ENCODE results near the gene ILDR2. TPM values are rescaled to one million over a fixed set of nuclear protein-coding genes. Genes with fewer than 3 reads are reported as not detected.

The ILDR2 gene
- total RNA-seq, 1 experiment from 2014 or later, result not detected

DNA sequence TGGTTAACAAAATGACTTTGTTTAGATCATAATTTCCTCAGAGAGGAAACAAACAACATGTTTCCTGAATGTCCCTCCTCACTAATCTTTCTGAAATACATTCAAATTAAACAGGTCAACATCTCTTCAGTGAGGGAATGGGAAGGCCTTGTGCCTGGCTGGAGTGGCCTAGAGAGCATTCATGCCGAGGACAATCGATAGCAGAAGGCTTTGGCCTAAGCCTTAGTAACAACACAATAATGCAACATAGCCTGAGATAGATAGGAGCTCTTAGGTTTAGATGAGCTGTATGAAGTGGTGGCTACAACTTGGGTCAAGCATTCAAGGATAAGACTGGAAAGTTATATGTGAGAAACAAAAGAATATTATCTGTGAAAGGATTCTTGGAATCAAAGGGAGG, 37.4 kb downstream of the ILDR2 start:
- Histone ChIP-seq H3K4me2 (no peak overlapping the region), H3K4me3 (no peak overlapping the region), H3K79me2 (ENCODE audit: low read depth) (no peaks in the 10 kb centered on the region), H3K27ac (no peak overlapping the region), H3K9me3 (ENCODE audit: insufficient read depth, low read depth) (no peaks in the 10 kb centered on the region), H3K9me2 (ENCODE audit: insufficient read depth) (no peaks in the 10 kb centered on the region; the same call in 1 of the 2 replicates), H2AFZ (no peak overlapping the region), H3F3A (ENCODE audit: insufficient read depth, low read depth) (no peaks in the 10 kb centered on the region), H4K20me1 (ENCODE audit: insufficient read depth) (no peaks in the 10 kb centered on the region), H3K4me1 (replicated peaks; ENCODE audit: insufficient read depth) (no peaks in the 10 kb centered on the region), H3K27me3 (ENCODE audit: insufficient read depth, low read depth) (peaks cover 13% of the 10 kb centered on the region; the same call in 1 of the 2 replicates), H3K36me3 (ENCODE audit: low read depth) (no peaks in the 10 kb centered on the region)
- DNase-seq, result no peak
- TF ChIP-seq EZH2 (IDR thresholded peaks at IDR 0.05; ENCODE audit: low read depth), result no peak
- TF ChIP-seq, protein P1, sequence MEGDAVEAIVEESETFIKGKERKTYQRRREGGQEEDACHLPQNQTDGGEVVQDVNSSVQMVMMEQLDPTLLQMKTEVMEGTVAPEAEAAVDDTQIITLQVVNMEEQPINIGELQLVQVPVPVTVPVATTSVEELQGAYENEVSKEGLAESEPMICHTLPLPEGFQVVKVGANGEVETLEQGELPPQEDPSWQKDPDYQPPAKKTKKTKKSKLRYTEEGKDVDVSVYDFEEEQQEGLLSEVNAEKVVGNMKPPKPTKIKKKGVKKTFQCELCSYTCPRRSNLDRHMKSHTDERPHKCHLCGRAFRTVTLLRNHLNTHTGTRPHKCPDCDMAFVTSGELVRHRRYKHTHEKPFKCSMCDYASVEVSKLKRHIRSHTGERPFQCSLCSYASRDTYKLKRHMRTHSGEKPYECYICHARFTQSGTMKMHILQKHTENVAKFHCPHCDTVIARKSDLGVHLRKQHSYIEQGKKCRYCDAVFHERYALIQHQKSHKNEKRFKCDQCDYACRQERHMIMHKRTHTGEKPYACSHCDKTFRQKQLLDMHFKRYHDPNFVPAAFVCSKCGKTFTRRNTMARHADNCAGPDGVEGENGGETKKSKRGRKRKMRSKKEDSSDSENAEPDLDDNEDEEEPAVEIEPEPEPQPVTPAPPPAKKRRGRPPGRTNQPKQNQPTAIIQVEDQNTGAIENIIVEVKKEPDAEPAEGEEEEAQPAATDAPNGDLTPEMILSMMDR (conservative IDR thresholded peaks at IDR 0.05), result no peak
- intact Hi-C loops (cut with micrococcal nuclease; ENCODE audit: unreplicated experiment), result no loop called here
- ChIA-PET POLR2A (ENCODE audit: unreplicated experiment) (no interaction called here), CTCF (no interaction called here)
- BruUV-seq (replicated peaks), result no TSS peak

DNA sequence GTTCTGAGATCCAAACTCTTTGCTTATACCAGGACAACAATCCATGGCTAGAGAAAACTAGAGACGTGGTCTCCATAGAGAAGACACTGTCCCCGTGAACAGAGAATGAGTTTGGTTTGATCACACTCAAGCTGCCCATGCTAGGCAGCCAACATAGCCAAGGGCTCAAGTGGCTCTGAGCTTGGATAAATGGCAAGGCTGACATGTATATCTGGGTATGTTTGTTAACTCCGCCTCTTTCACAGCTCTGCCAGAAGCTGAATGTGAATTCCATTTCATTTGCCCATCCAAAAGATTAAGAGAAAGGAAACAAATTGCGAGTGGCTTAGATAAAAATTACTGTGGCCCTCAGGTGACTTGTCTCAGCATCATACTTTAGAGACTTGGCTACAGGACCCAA, 38.0 kb downstream of the ILDR2 start:
- no peaks in the 10 kb centered on the region for H3F3A ChIP-seq (ENCODE audit: insufficient read depth, low read depth)
- TF ChIP-seq, protein P1 (conservative IDR thresholded peaks at IDR 0.05), result no peak
- no peak for TF ChIP-seq EZH2 (IDR thresholded peaks at IDR 0.05; ENCODE audit: low read depth)
- DNase-seq, result no peak
- H3K4me1 ChIP-seq (replicated peaks; ENCODE audit: insufficient read depth), result no peaks in the 10 kb centered on the region
- no peaks in the 10 kb centered on the region for H3K79me2 ChIP-seq (ENCODE audit: low read depth)
- H3K36me3 ChIP-seq (ENCODE audit: low read depth), result no peaks in the 10 kb centered on the region
- no peaks in the 10 kb centered on the region for H3K9me3 ChIP-seq (ENCODE audit: insufficient read depth, low read depth)
- no TSS peak for BruUV-seq (replicated peaks)
- peaks cover 14% of the 10 kb centered on the region for H3K27me3 ChIP-seq (ENCODE audit: insufficient read depth, low read depth)
- CTCF ChIA-PET, result no interaction called here
- POLR2A ChIA-PET (ENCODE audit: unreplicated experiment), result no interaction called here
- H2AFZ ChIP-seq, result no peak overlapping the region
- no peak overlapping the region for H3K4me2 ChIP-seq
- no peaks in the 10 kb centered on the region for H4K20me1 ChIP-seq (ENCODE audit: insufficient read depth)
- intact Hi-C loops (cut with micrococcal nuclease; ENCODE audit: unreplicated experiment), result no loop called here
- no peak overlapping the region for H3K4me3 ChIP-seq
- H3K27ac ChIP-seq, result no peak overlapping the region
- H3K9me2 ChIP-seq (ENCODE audit: insufficient read depth), result no peaks in the 10 kb centered on the region; the same call in 1 of the 2 replicates

DNA sequence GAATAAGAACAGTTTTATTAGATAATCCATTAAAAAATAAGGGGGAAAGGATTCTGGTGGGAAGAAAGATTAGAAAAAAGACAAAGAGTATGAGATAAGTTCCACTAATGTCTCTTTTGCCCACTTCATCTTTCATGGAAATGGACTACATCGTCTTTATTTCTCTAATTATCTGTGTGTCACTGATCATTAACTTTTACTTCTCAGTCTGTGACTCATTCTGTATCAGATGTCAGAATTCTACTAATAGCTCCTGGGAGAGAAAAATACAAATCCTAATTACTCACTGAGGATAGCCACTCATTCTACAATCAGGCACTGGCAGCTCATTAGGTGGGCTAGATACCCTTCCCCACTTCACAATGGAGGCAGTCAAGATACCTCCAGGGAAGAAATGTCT, 41.7 kb downstream of the ILDR2 start:
- no peak overlapping the region for H3K4me3 ChIP-seq
- H3K36me3 ChIP-seq (ENCODE audit: low read depth), result no peaks in the 10 kb centered on the region
- H3K27ac ChIP-seq, result no peak overlapping the region
- H2AFZ ChIP-seq, result no peak overlapping the region
- H3K27me3 ChIP-seq (ENCODE audit: insufficient read depth, low read depth), result peaks cover 22% of the 10 kb centered on the region
- no peak overlapping the region for H3K4me2 ChIP-seq
- intact Hi-C loops (cut with micrococcal nuclease; ENCODE audit: unreplicated experiment), result no loop called here
- H3F3A ChIP-seq (ENCODE audit: insufficient read depth, low read depth), result no peaks in the 10 kb centered on the region
- H3K4me1 ChIP-seq (replicated peaks; ENCODE audit: insufficient read depth), result no peaks in the 10 kb centered on the region
- CTCF ChIA-PET, result no interaction called here
- BruUV-seq (replicated peaks), result no TSS peak
- no peaks in the 10 kb centered on the region for H4K20me1 ChIP-seq (ENCODE audit: insufficient read depth)
- H3K79me2 ChIP-seq (ENCODE audit: low read depth), result no peaks in the 10 kb centered on the region
- no peak for DNase-seq
- no peaks in the 10 kb centered on the region for H3K9me3 ChIP-seq (ENCODE audit: insufficient read depth, low read depth)
- TF ChIP-seq EZH2 (IDR thresholded peaks at IDR 0.05; ENCODE audit: low read depth), result no peak
- TF ChIP-seq, protein P1 (conservative IDR thresholded peaks at IDR 0.05), result no peak
- POLR2A ChIA-PET (ENCODE audit: unreplicated experiment), result no interaction called here
- no peaks in the 10 kb centered on the region for H3K9me2 ChIP-seq (ENCODE audit: insufficient read depth)
